Fibroblast of skin of left quadriceps (primary cell): ENCODE results near the gene IL11.

Experiments
- DNase-seq, 2 experiments: peaks; one replicate each; pipeline ENCODE4 v3.0.0-alpha.2; 2013; ENCODE audit warnings: low read depth in 2 of 2

Gene IL11

DNA sequence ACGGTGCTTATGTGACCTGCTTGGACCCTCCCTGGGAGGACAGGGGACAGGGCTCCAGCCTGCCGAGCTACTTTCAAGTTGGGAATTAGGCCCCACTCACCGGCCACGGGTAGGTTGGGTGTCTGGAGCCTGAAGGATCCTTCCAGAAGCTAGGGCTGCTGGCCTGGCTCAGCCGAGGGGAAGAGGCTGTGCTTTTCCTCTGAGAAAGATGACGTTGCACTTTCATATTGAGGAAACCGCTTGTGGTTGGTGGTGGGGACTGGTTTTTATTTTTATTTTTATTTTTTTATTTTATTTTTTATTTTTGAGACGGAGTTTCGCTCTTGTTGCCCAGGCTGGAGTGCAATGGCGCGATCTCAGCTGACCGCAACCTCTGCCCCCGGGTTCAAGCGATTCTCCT is 45.1 kb downstream of the IL11 start, which contains the start of gene TMEM150B:
TSS of gene TMEM150B (minus strand) at position 170 of the 400 bp plus-strand sequence. CDS start 4,305 bp downstream, outside the sequence.
- DNase-seq = no peak

DNA sequence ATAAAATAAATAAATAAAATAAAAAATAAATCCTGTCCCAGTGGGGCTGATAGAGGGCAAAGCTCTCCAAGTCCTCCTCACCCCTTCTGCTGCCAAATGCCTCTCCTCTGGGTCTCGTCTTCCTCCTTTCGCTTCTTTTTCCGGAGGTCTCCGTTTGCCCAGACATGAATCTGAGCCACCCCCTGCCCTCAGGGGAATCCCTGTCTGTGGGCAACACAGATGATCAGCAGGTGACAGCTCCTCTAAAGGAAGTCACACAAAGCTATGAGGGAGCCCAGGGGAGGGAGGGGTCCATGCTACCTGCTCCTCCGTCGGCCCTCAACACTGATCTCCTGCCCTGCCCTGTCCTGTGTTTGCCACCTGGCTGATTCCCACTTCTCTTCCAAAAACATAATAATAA is 45.6 kb downstream of the IL11 start:
- DNase-seq = no peak

DNA sequence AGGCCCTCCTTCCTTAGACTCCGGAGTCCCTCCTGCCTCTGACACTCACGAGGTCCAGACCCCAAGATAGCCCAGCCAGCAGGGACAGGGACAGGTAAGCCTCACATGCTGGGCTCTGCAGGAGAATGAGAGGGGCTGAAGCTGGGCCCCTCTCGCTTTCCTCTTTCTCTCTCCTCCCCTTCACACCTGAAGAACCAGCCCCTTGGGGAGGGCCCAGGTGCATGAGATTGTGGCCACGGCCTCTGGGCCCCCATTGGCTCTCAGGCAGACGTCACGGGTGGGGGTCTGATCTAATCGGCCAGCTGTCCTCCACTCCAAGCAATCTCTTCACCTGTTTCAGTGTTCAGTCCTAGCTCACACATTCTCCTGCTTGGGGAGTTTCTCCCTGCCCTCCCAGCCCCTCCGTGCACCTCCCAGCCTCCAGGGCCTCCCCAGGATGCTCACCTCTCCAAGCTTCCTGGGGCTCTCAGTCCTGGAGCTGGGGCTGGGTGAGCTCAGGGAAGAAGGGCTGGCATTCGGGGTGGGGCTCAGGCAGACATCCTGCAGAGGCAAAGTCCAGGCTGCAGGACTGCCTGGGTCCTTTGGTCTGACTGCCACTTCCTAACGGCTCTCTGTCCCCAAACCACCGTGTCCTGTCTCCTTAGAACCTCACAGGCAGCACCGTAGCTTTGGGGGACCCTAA is 47.9 kb downstream of the IL11 start:
- DNase-seq = no peak

DNA sequence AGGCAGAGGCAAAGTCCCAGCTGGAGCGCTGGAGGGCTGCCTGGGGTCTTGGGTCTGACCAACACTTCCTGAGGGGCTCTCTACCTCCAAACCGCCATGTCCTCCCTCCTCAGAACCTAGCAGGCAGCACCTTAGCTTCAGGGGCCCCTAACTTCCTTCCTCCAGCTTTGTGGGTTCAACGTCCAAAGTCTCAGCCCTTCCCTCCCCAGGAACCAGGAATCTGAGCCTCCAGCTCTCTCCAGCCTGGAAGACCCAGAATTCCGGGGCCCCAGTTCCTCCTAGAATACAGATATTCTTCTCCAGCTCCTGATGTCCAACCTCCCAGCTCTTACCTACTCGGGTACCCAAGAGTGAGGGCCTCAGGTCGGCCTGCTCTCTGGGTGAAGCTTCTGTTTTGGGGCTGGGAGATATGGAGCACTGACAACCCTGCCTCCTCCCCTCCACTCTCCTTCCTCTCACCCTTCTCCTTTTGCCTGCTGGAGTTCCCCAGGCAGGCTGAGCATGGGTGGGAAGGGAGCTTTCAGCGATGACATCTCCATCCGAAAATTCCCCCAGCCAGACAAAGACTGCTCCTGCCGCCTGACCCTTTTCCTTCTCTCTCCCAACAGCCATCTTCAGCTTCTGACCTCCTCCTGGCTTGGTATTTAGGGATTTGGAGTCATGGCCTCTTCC is 48.7 kb downstream of the IL11 start:
- DNase-seq = no peak

DNA sequence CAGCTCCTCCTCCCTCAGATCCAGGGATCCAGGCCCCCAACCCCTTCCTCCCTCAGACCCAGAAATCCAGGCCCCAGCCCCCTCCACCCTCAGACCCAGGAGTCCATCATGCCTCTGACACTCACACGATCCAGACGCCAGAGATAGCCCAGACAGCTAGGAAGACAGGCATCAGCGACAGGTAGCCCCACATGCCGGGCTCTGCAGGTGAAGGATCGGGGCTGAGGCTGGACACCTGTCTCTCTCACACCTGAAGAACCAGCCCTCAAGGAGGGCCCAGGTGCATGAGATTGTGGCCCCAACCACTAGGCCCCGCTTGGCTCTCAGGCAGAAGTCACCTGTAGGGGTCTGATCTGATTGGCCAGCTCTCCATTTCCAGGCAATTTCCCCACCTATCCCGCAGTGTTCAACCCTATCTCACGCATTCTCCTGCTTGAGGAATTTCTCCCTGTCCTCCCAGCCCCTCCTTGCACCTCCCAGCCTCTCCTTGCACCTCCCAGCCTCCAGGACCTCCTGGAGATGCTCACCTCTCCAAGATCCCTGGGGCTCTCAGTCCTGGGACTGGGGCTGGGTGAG is 49.3 kb downstream of the IL11 start:
- no peak for DNase-seq

DNA sequence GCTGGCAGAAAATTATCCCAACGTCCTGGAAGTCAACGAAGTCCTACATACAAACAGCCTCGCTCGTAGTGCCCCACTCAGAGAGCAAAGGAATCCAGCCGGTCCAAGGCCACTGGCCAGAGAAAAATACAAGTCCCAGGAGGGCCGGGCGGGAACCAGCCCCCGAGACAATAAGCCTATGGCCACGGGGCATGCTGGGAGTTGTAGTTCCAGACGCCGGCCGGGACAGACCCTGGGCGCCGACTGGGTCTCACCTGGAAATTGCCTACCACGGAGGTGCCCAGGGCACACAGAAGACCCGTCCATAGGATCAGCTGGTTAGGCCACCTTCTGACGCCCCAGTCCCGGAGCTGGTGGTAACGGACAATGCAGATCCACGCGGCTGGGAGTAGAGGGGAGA is 50.5 kb downstream of the IL11 start:
- peak in 1 of 2 experiments; percentile 13 for DNase-seq

DNA sequence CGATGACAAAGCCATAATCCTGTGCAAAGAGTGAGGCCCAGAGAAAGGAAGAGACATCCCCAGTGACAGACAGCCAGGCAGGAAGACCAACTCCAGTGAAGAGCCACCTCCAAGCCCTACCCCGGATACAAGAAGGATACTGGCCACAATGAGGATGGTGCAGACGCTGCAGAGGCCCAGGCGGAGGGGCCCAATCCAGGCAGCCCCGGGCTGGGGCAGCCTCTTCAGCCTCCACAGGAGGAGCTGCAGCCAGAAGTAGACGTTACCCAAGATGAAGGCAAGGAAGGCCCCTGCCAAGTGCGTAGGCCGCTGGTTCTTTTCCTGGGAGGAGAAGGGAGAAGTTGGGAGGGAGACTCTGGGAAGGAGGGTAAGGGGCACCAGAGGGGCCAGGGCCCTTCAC is 53.6 kb downstream of the IL11 start:
- no peak for DNase-seq

DNA sequence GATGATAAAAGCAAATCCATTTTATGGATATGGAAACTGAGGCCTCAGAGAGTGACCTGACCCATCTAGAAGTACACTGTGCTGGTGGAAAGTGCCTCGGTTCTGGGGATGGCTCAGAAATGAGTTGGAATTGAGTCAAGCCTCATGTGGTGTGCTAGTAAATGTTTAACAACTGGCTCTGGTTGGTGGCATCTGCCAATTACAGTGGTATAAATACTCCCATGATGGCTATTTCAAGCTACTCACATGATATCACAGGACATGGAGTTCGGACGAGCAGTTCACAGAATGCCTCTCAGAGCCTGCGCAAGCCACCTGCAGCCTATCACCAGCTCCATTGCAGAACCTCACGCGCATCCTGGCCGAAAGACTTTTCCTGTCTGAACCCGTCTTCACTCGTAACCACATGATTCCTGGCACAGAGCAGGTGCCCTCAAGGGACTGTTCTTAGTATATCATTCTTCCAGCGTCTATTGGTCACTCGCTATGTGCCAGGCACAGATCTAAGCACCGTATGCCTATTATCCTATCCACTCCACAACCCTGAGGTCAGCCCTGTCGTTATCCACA is 54.2 kb downstream of the IL11 start:
- DNase-seq = no peak

DNA sequence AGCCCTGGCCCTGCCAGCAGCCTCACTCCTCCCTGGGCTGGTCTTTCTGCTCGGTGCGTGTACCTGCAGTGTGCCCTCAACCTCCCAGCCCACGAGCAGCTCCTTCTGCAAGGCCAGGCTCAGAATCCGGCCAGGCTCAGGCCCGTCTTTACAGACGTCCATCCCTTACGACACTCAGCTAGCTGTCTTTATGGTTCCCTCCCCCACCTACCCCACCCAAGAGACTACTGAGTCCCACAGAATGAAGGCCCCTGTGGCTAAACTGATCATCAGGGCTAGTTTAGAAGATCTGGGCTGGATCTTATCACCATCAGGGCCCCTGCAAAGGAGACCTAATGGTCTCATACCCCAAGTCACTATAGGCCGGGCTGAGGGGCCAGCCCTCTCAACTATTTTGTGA is 55.9 kb downstream of the IL11 start:
- DNase-seq = no peak
